Panc1 (cell line): ENCODE measurements around the gene IFNAR1.

Experiments used
- CTCF ChIP-seq: fragments of 450-650 bp; IDR thresholded peaks from 2 replicates; pipeline ENCODE4 v1.5.1; 2017; ENCODE audit warnings: mild to moderate bottlenecking
- POLR2AphosphoS5 ChIP-seq: IDR thresholded peaks from 2 replicates; pipeline ENCODE4 v1.6.1; 2012; ENCODE audit warnings: mild to moderate bottlenecking, low read depth, low read length, moderate library complexity
- SIN3A ChIP-seq: IDR thresholded peaks from 2 replicates; pipeline ENCODE4 v1.6.1; 2012; ENCODE audit warnings: low read depth, mild to moderate bottlenecking, low read length, moderate library complexity, borderline replicate concordance; ENCODE audit not compliant: insufficient read depth

GRCh38 chr21:33386222-33386784 is 61.5 kb downstream of the IFNAR1 start:
- TF ChIP-seq CTCF, result no peak
- TF ChIP-seq POLR2AphosphoS5, result no peak
- TF ChIP-seq SIN3A, result no peak
